PC-9 (cell line): Measurements from ENCODE around the gene NHEJ1. TPM values are rescaled to one million over a fixed set of nuclear protein-coding genes. Genes with fewer than 3 reads are reported as not detected.

Experiments used
- BruUV-seq: library from RNA; stranded (reverse); fragments of 400-500 nt; replicated peaks from 2 replicates; lab custom pipeline; 2021; lab: Mats Ljungman, UMichigan
- CTCF ChIA-PET: fragments of 300-600 bp; sonication (Branson Sonifier 250); formaldehyde crosslinking; loops from one replicate; lab custom pipeline; 2022; ENCODE audit warnings: antibody characterized with exemption; lab: Charles Lee
- POLR2A ChIA-PET: fragments of 300-600 bp; sonication (Branson Sonifier 250); formaldehyde crosslinking; loops from one replicate; lab custom pipeline; 2022; ENCODE audit warnings: antibody characterized with exemption; ENCODE audit not compliant: unreplicated experiment; lab: Charles Lee
- DNase-seq, 2 experiments: peaks; one replicate each; pipeline versions ENCODE4 v3.0.0 to v3.0.0-alpha.2; 2015 to 2022; ENCODE audit warnings: mixed read lengths in 1 of 2
- H2AFZ ChIP-seq: fragments of 200-600 bp; sonication (generic); 2 replicates; pipeline ENCODE4 v1.8.1; 2017; ENCODE audit warnings: antibody characterized with exemption
- H3F3A ChIP-seq: fragments of 200-600 bp; sonication (generic); 2 replicates; pipeline ENCODE4 v1.8.1; 2017; ENCODE audit warnings: antibody characterized with exemption, mild to moderate bottlenecking, low read depth; ENCODE audit not compliant: insufficient read depth
- H3K27ac ChIP-seq: fragments of 200-600 bp; sonication (generic); 2 replicates; pipeline ENCODE4 v1.6.1; 2016; ENCODE audit warnings: mixed run types
- H3K27me3 ChIP-seq: fragments of 200-600 bp; sonication (generic); 2 replicates; pipeline ENCODE4 v1.6.1; 2016; ENCODE audit warnings: low read depth, mixed run types; ENCODE audit not compliant: insufficient read depth
- H3K36me3 ChIP-seq: fragments of 200-600 bp; sonication (generic); 2 replicates; pipeline ENCODE4 v1.6.1; 2016; ENCODE audit warnings: low read depth, mixed run types
- H3K4me1 ChIP-seq: fragments of 200-600 bp; sonication (generic); replicated peaks from 2 replicates; pipeline ENCODE4 v1.6.1; 2016; ENCODE audit warnings: mixed run types; ENCODE audit not compliant: insufficient read depth
- H3K4me2 ChIP-seq: fragments of 200-600 bp; sonication (generic); 2 replicates; pipeline ENCODE4 v1.6.1; 2017; ENCODE audit warnings: mixed run types
- H3K4me3 ChIP-seq: fragments of 200-600 bp; sonication (generic); 2 replicates; pipeline ENCODE4 v1.6.1; 2016; ENCODE audit warnings: mixed run types
- H3K79me2 ChIP-seq: fragments of 200-600 bp; sonication (generic); 2 replicates; pipeline ENCODE4 v1.6.1; 2017; ENCODE audit warnings: low read depth, mixed run types
- H3K9me2 ChIP-seq: fragments of 200-600 bp; sonication (generic); 2 replicates; pipeline ENCODE4 v1.8.1; 2017; ENCODE audit warnings: mild to moderate bottlenecking; ENCODE audit not compliant: insufficient read depth
- H3K9me3 ChIP-seq: fragments of 200-600 bp; sonication (generic); 2 replicates; pipeline ENCODE4 v1.8.1; 2016; ENCODE audit warnings: low read depth; ENCODE audit not compliant: insufficient read depth
- H4K20me1 ChIP-seq: fragments of 200-600 bp; sonication (generic); 2 replicates; pipeline ENCODE4 v1.8.1; 2017; ENCODE audit not compliant: insufficient read depth
- EZH2 ChIP-seq: fragments of 200-600 bp; sonication (generic); IDR thresholded peaks from 2 replicates; pipeline ENCODE4 v1.8.0; 2017; ENCODE audit warnings: antibody characterized with exemption, low read depth
- intact Hi-C: fragments of 100-400 bp; cut with micrococcal nuclease; formaldehyde crosslinking; loops from one replicate; pipeline ENCODE4 v1.10.0; 2022; ENCODE audit not compliant: unreplicated experiment
- total RNA-seq: library from RNA; stranded (reverse); gene quantifications from 2 replicates; pipeline ENCODE4 v1.2.3, GENCODE V29; 2021
- TF ChIP-seq, protein P1 (sequence below): fragments of 200-600 bp; sonication (generic); conservative IDR thresholded peaks from 2 replicates; pipeline ENCODE4 v1.6.1; 2017; ENCODE audit warnings: mixed run types, antibody characterized with exemption, mild to moderate bottlenecking, moderate library complexity

Gene NHEJ1
- total RNA-seq, 1 experiment from 2014 or later = 9.8 TPM

DNA sequence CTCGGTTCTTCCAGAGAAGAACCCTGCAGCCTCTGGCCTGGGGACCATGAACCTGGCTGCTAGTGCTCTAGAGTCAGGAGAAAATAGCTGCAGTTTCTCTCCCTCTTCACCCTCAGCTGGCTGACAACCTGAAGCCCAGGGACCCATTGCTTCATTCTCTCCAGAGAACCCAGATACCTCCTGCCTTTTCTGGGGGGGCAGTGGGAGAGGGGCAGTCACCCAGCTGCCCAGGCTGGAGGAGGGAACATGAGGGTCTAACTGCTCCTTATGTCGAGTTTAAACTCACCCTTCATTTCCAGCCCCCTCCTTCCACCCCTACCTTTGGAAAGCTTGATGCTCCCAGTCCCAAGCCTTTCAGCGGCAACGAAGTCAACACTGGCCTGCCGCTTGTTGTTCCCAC is 38.4 kb upstream of the NHEJ1 start:
- Histone ChIP-seq H3K9me2 (no peaks in the 10 kb centered on the region), H3K4me2 (no peak overlapping the region), H3K79me2 (no peaks in the 10 kb centered on the region), H3K9me3 (no peaks in the 10 kb centered on the region), H3K27ac (no peak overlapping the region), H3K27me3 (no peaks in the 10 kb centered on the region), H3F3A (no peaks in the 10 kb centered on the region), H3K36me3 (no peaks in the 10 kb centered on the region), H4K20me1 (no peaks in the 10 kb centered on the region), H2AFZ (no peak overlapping the region), H3K4me1 (no peaks in the 10 kb centered on the region), H3K4me3 (no peak overlapping the region)
- POLR2A ChIA-PET = no interaction called here
- TF ChIP-seq, protein P1, sequence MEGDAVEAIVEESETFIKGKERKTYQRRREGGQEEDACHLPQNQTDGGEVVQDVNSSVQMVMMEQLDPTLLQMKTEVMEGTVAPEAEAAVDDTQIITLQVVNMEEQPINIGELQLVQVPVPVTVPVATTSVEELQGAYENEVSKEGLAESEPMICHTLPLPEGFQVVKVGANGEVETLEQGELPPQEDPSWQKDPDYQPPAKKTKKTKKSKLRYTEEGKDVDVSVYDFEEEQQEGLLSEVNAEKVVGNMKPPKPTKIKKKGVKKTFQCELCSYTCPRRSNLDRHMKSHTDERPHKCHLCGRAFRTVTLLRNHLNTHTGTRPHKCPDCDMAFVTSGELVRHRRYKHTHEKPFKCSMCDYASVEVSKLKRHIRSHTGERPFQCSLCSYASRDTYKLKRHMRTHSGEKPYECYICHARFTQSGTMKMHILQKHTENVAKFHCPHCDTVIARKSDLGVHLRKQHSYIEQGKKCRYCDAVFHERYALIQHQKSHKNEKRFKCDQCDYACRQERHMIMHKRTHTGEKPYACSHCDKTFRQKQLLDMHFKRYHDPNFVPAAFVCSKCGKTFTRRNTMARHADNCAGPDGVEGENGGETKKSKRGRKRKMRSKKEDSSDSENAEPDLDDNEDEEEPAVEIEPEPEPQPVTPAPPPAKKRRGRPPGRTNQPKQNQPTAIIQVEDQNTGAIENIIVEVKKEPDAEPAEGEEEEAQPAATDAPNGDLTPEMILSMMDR = no peak
- TF ChIP-seq EZH2 = no peak
- no TSS peak for BruUV-seq
- DNase-seq = no peak
- CTCF ChIA-PET = no interaction called here
- intact Hi-C loops = no loop called here

DNA sequence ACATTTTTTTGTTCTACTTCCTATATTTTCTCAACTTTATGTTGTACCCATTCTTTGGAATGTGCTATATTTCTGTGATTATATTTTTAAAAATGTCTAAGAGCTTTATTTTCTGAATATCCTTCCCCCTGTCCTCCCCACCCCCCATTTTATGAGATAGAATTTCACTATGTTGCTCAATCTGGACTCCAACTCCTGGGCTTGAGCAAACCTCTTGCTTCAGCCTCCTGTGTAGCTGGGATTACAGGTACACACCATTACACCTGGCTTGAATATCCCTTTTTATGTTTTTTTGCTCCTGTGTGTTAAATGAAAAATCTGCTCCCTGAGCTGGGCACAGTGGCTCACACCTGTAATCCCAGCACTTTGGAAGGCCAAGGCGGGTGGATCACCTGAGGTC is 36.8 kb upstream of the NHEJ1 start:
- Histone ChIP-seq H3K4me1 (no peaks in the 10 kb centered on the region), H3K27me3 (no peaks in the 10 kb centered on the region), H3K36me3 (no peaks in the 10 kb centered on the region), H3F3A (0 out of 2 replicates have a peak, but pooled peaks cover 5% of the 10 kb centered on the region), H3K27ac (no peak overlapping the region), H4K20me1 (no peaks in the 10 kb centered on the region), H3K4me3 (no peak overlapping the region), H3K9me2 (no peaks in the 10 kb centered on the region), H3K79me2 (no peaks in the 10 kb centered on the region), H3K9me3 (no peaks in the 10 kb centered on the region), H2AFZ (no peak overlapping the region), H3K4me2 (no peak overlapping the region)
- ChIA-PET CTCF (no interaction called here), POLR2A (interaction anchor here (0.6 kb wide), 1 partner anchor 22 kb away, joined by 4 read pairs; the partner anchor contains the start of gene ABCB6)
- DNase-seq = no peak
- TF ChIP-seq EZH2 = no peak
- TF ChIP-seq, protein P1 = no peak
- BruUV-seq = no TSS peak
- intact Hi-C loops = no loop called here

DNA sequence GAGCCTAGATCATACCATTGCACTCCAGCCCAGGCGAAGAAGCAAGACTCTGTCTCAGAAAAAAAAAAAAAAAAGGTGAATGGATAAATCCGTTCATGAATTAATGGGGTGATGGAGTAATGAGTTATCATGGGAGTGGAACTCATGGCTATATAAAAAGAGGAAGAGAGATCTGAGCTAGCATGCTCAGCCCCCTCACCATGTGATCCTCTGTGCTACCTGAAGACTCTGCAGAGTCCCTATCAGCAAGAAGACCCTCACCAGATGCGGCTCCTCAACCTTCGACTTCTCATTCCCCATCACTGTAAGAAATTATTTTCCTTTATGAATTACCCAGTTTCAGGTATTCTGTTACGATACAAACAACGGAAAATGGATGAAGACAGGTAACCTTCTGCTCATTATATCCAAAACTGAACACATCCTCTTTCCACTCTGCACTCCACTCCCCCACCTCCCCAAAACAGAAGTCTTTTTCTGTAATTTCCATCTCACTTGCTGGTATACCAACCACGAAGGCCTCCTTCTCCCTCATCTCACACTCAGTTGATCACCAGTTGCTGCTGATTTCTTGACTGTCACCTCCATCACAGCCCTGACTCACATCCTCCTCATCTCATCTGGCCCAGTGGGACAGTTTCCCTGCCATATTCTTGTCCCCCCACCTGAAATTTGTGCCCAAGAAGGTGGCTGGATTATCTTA is 26.3 kb upstream of the NHEJ1 start:
- DNase-seq = no peak
- H3K4me3 ChIP-seq = no peak overlapping the region
- H3K9me2 ChIP-seq = no peaks in the 10 kb centered on the region; the same call in 1 of the 2 replicates
- BruUV-seq = no TSS peak
- ChIA-PET POLR2A (no interaction called here), CTCF (no interaction called here)
- no peaks in the 10 kb centered on the region for H4K20me1 ChIP-seq
- peaks cover 15% of the 10 kb centered on the region; the same call in 1 of the 2 replicates for H3F3A ChIP-seq
- H3K4me2 ChIP-seq = no peak overlapping the region
- no peaks in the 10 kb centered on the region for H3K79me2 ChIP-seq
- intact Hi-C loops = no loop called here
- no peaks in the 10 kb centered on the region for H3K9me3 ChIP-seq
- no peaks in the 10 kb centered on the region for H3K27me3 ChIP-seq
- 0 out of 2 replicates have a peak, but pooled peaks cover 3% of the 10 kb centered on the region for H3K36me3 ChIP-seq
- TF ChIP-seq EZH2 = no peak
- TF ChIP-seq, protein P1 = no peak
- no peak overlapping the region for H2AFZ ChIP-seq
- H3K27ac ChIP-seq = no peak overlapping the region
- H3K4me1 ChIP-seq = no peaks in the 10 kb centered on the region
